ENCODE results near the gene NHLRC4.

Gene NHLRC4

DNA sequence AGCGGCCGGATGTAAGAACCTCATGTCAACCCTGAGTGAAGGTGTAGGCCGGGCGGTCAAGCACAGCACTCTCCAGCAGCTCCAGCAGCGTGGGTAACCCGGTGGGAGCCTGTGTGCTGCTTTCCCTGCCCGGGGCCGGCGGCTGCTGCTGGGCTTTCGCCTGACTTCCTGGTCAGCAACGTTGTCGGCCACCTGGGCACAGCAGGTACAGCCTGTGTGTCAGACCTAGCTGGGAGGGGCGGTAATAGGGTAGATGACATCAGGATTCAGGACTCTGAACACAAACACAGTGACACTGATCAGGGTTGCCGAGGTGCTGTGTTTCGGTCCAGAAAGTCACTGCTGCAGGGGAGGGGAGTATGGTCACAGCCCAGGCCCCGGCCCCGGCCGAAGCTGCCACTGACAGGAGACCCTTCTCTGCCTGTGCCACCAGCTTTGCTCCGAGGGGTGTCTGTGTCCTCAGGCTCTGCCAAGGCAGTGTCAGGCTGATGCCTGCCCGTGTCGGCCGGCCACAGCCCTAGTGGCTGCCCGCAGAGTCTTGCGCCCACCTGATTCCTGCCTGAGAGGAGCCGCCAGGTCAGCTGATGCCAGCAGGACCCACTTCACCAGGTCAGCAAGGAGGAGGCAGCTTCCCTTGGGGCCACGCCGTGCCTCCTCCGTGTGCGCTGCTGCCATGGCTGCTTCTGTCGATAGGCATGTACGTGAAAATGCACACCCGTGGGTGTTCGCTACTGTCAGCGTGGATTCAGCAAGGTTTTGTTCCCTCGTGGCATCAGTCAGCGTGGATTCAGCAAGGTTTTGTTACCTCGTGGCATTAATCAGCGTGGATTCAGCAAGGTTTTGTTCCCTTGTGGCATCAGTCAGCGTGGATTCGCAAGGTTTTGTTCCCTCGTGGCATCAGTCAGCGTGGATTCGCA lies 32.3 kb downstream of the NHLRC4 start:
- DNase-seq (ENCODE audit: low read depth) = no peak

DNA sequence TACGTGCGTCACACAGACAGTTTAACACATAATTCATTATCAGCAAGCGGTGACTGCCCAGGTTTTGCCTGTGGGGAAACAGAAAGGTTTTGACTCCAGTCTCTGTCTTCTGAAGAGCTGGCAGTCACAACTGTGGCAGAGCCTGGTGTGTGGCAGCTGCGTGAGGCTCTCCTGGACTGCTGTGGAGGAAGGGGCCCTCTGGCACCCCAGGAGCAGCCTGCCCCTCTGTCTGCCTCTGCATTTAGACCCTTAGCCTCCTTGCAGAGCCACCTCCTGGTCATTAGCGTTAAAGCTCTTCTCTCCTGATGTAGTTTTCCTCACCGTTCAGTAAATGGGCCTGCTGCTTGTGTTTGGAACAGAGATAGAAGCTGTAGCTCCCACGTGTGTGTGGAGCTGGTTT lies 34.0 kb downstream of the NHLRC4 start:
- DNase-seq (ENCODE audit: low read depth) = no peak

DNA sequence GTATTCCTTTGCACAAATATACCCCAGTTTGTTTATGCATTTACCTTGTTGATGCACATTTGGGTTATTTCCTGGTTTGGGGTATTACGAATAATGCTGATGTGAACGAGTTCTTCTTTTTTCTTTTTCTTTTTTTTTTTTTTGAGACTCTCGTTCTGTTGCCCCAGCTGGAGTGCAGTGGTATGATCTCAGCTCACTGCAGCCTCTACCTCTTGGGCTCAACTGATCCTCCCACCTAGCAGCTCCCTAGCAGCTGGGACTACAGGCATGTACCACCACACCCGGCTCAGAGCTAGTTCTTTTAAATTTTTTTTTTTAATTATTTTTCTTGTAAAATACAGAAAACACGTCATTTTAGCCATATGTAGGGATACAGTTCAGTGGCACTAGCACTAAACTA lies 37.1 kb downstream of the NHLRC4 start:
- no peak for DNase-seq (ENCODE audit: low read depth)

DNA sequence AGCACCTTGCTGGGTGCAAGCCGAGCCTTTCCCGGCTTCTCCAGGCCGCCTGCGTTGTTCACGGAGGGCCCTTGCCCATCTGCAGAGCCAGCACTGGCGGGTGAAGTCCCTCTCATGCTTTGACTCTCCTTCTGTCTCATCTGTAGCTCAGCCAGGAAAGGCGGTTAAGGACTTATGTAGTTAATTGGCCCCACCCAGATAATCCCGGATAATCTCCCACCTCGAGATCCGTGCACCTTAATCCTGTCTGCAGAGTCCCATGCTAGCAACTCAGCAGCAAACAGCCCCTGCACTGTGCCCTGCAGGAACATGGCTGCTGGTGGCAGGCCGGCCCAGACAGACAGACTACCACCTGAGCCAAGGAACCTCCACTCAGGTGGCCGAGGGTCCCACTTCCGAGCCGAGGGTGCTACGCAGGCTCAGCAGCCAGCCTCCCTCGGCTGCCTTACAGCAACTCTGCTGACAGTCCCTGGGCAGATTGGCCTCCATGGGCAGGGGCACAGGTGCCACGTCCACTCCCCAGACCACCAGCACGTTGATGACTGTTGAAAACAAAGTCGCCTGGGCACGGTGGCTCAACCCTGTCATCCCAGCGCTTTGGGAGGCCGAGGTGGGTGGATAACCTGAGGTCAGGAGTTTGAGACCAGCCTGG lies 40.0 kb downstream of the NHLRC4 start:
- no peak for DNase-seq (ENCODE audit: low read depth)

DNA sequence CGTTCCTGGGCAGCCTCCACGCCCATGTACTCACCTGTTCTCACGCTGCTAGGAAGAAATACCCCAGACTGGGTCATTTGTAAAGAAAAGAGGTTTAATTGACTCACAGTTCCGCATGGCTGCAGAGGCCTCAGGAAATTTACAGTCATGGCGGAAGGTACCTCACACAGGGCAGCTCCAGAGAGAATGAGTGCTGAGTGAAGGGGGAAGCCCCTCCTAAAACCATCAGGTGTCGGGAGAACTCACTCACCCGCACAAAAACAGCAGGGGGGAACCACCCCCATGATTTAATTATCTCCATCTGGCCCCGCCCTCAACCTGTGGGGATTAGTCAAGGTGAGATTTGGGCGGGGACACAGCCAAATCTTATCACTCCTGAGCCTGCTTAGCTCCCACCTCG lies 41.2 kb downstream of the NHLRC4 start:
- no peak for DNase-seq (ENCODE audit: low read depth)

DNA sequence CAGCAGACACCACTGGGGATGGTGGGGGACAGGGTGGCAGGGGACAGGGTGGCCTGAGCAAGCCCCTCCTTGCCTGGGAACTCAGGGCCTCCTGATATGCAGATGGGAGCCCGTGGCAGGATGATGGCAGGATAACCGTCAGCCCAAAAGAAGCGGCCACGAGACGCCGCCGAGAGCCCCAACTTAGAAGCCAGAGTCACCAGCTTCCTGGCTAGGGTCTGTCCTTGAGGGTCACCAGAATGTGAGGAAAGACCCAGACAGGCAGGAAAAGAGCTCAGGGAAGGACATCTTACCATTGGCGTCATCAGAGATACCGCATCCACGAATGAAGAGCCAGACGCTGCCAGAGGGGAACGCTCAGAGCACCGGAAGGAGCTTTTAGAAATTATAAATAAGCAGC lies 42.5 kb downstream of the NHLRC4 start:
- DNase-seq (ENCODE audit: low read depth) = no peak

DNA sequence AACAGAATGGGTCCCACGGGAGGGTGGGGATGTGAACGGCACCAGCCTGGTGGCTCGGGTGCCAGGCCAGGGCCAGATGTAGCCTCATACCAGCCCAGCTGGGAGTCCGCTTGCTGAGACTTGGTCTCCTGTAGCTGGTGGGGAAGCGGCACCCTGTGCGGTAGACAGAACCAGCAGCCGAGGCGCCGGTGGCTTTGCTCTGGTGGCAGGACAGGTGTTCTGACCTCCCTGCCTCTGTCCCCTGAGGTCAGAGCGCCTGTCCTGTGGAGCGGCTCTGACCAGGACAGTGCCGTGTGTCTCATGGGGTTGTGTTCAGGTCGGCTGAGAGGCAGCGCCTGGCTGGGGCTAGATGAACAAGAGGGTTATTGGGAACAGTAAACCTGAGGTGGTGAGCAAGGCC lies 43.2 kb downstream of the NHLRC4 start:
- no peak for DNase-seq (ENCODE audit: low read depth)

DNA sequence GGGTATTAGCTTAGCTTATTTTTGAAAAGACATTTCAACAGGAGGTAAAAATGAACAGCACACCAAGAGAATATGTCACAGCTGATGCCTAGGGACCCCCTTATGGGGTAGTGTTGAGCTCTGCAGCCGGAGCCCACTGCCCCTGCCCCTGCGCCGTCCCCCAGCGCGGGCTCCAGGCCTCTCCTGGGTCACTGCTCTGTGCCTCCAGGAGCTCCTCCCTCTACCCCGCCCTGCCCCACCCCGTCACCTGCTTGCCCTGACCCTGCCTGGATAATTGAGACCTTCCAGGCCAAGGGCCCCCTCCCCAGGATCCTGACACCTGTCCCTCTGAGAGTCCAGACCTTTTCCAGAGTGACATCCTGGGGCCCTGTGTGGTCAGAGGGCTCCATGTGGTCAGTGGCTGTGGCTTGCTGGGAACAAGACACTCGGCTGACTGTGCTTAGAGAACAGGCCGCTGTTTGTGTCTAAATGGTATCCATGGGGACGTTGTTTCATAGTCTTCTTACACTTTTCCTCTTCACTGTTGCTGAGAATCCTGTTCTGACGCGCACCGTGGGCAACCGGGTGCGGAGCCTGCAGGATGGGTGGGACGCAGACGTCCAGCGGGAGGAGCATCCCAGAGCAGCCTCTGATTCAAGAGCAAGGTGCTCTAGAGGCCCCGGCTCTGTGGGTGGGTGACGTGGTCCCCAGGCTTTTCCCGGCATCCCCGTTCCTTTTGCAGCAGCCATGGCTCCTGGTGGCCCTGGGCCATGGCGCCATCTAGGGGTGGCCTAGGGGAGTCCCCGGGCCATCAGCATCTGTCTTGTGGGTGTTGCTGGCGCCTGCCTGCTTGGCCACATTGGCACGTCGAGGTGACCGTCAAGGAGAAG lies 43.9 kb downstream of the NHLRC4 start:
- peak; percentile 44 for DNase-seq (ENCODE audit: low read depth)

DNA sequence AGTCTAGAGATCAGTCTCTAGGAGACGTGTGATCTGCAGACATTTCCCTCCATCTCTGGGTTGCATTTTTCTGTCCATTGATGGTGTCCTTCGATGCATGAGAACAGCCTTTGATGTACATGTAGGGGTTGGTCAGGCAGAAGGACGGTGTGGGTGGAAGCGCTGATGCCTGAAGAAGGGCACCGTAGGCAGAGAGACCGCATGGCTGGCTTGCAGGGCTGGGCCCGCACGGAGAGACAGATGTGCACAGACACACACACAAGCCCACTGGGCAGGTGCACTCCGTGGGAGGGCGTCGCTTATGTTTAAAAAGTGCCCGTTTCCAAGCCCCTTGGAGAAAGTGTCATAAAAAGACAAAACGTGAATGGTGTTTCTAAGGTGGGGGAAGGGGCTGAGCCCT lies 48.3 kb downstream of the NHLRC4 start:
- no peak for DNase-seq (ENCODE audit: low read depth)

DNA sequence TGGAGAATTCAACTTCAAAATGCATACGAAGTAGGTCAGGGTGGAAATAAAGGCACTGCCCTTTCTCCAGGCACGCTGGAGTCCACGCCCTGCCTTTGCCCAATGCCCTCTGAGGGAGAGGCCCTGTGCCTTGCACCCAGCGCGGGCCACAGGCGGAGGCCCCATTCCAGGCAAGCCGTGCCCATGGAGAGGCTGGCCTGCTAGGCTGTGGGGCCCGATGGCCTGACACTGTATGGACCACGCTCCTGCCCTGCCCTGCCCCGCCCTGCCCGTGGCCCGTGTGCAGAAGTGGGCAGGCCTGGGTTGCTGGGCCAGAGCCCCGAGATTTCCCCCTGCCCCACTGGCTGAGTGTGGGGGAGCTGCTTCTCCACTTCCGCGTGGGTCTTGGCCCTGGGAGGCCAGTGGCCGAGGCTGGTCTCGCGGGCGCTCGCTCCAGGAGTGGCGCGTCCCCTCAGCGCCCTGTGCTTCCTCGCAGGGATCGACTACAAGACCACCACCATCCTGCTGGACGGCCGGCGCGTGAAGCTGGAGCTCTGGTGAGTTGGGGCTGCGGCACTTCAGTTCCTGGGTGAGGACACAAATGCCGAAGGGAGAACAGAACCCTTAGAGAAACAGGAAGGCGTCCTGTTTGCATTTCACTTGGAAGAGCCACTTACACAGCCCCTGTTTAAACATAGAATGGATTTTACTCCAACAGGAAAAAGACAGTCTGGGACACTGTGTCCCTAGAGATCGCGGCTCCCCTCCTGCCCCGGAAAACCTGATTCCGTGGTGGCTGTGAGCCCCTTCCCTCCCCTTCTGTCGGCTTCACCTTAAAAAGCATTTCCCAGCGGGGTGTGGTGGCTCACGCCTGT lies 50.2 kb downstream of the NHLRC4 start:
- DNase-seq (ENCODE audit: low read depth) = no peak

DNA sequence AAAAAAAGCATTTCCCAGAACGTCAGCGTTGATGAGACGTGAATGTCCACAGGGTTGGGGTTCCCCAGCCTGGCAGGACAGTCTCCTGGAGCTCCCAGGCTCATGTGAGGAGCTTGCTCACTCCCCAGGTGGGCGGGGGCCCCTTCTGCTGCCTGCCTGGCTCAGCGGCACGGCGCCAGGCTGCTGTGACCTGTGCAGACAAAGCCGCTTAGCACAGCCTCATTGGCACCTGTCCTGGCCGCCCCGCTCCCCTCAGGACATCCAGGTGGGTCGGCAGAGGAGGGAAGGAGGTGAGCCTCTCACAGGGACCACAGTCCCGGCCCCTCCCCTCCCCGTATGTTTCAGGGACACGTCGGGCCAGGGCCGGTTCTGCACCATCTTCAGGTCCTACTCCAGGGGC lies 51.0 kb downstream of the NHLRC4 start:
- no peak for DNase-seq (ENCODE audit: low read depth)

Measured in activated T-helper 9 cell treated with anti-CD3 and anti-CD28 coated beads, Interleukin-2, amount 50 U/mL, for 16 hours (primary cell).